Karpas-422 (cell line): ENCODE data around the gene CHN2. TPM values are rescaled to one million over a fixed set of nuclear protein-coding genes. Genes with fewer than 3 reads are reported as not detected.

Experiments
- DNase-seq: peaks from one replicate; pipeline ENCODE4 v3.0.0-alpha.2; 2015
- H2AFZ ChIP-seq: fragments of 200-600 bp; sonication (generic); 2 replicates; pipeline ENCODE4 v1.6.1; 2014; ENCODE audit warnings: antibody characterized with exemption, low read length, mixed read lengths
- H3K27ac ChIP-seq: fragments of 200-600 bp; sonication (generic); 2 replicates; pipeline ENCODE4 v1.5.1; 2014; ENCODE audit warnings: mild to moderate bottlenecking, low read length, moderate library complexity
- H3K27me3 ChIP-seq: fragments of 200-600 bp; sonication (generic); 2 replicates; pipeline ENCODE4 v1.6.1; 2014; ENCODE audit warnings: low read length, mixed read lengths
- H3K36me3 ChIP-seq: fragments of 200-600 bp; sonication (generic); 2 replicates; pipeline ENCODE4 v1.6.1; 2014; ENCODE audit warnings: low read length, mixed read lengths; ENCODE audit not compliant: insufficient read depth
- H3K4me1 ChIP-seq: fragments of 200-600 bp; sonication (generic); 2 replicates; pipeline ENCODE4 v1.6.1; 2014; ENCODE audit warnings: mild to moderate bottlenecking, low read length, mixed read lengths
- H3K4me2 ChIP-seq: fragments of 200-600 bp; sonication (generic); 2 replicates; pipeline ENCODE4 v1.6.1; 2014; ENCODE audit warnings: low read length, low read depth, mild to moderate bottlenecking; ENCODE audit not compliant: poor library complexity, severe bottlenecking
- H3K4me3 ChIP-seq: fragments of 200-600 bp; sonication (generic); 2 replicates; pipeline ENCODE4 v1.5.1; 2014; ENCODE audit warnings: mild to moderate bottlenecking, antibody characterized with exemption, low read length, mixed read lengths
- H3K79me2 ChIP-seq: fragments of 200-600 bp; sonication (generic); 2 replicates; pipeline ENCODE4 v1.6.1; 2014; ENCODE audit warnings: mild to moderate bottlenecking, low read length, mixed read lengths
- H3K9ac ChIP-seq: fragments of 200-600 bp; sonication (generic); 2 replicates; pipeline ENCODE4 v1.6.0; 2014; ENCODE audit warnings: low read length
- H3K9me2 ChIP-seq: fragments of 200-600 bp; sonication (generic), shearing (Covaris generic); replicated peaks from 2 replicates; pipeline ENCODE4 v1.6.0; 2014; ENCODE audit warnings: mild to moderate bottlenecking, low read length, moderate library complexity; ENCODE audit not compliant: insufficient read depth
- H3K9me3 ChIP-seq: fragments of 300-700, 200-600 bp; sonication (generic); 2 replicates; pipeline ENCODE4 v1.6.1; 2014; ENCODE audit warnings: low read length, mixed read lengths
- H4K20me1 ChIP-seq: fragments of 200-600 bp; sonication (generic); 2 replicates; pipeline ENCODE4 v1.6.1; 2014; ENCODE audit warnings: mild to moderate bottlenecking, antibody characterized with exemption, low read length, low read depth; ENCODE audit not compliant: insufficient read depth
- total RNA-seq: library from RNA; depleted of rRNA; stranded (reverse); fragments of >200 nt; shearing (Covaris generic); gene quantifications from 2 replicates; pipeline ENCODE4 v1.2.3, GENCODE V29; 2014; ENCODE audit warnings: low replicate concordance

The CHN2 gene
- total RNA-seq, 1 experiment from 2014 or later, result 9.1 TPM

DNA sequence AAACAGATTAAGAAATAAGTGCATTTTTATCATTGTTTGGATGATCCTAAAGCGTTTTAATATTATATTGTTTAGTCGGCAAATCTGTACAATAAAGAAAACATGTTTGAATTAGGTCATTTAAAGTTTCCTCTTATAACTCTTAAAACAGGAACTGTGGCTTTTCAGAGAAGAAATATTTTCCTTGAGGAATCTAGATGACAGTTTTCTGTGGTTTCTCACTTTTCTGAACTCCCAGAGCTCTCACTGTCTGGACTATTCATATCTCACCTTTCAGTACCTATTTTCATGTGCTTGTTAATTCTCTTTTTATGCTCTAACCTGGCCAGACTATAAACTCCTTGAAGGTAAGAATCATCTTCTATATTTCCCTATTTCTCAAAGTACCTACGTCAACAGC is 135.1 kb downstream of the CHN2 start:
- no peaks in the 10 kb centered on the region for H3K9me3 ChIP-seq

DNA sequence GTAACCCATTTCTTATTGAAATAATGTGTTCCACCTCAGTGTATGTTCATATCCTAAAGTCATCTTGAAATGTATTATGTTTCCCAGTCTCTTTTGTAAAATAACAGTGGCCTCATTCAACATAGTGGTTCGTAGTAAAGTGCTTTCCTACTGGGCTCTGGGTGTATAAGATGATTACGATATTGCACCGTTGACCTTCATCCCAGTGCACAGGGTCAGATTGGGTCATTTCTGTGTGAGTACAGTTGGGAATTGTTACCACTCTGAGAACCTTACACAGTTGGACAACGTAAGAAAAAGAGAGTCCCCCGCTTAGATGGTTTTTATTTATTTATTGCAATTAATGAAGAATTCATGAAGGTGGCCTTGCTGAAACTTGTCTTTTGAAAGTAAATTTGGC is 135.6 kb downstream of the CHN2 start:
- Histone ChIP-seq H2AFZ (no peak overlapping the region), H3K4me2 (no peak overlapping the region), H4K20me1 (no peaks in the 10 kb centered on the region), H3K4me3 (no peak overlapping the region), H3K36me3 (no peaks in the 10 kb centered on the region), H3K79me2 (no peaks in the 10 kb centered on the region), H3K9me2 (no peaks in the 10 kb centered on the region), H3K27me3 (no peaks in the 10 kb centered on the region), H3K9ac (no peak overlapping the region), H3K9me3 (no peaks in the 10 kb centered on the region), H3K27ac (no peak overlapping the region), H3K4me1 (peaks cover 42% of the 10 kb centered on the region)
- DNase-seq, result no peak

More for the DNA sequence above, 135.1 kb downstream of the CHN2 start:
- Histone ChIP-seq H3K27ac (no peak overlapping the region), H3K79me2 (no peaks in the 10 kb centered on the region), H3K27me3 (no peaks in the 10 kb centered on the region), H3K4me2 (no peak overlapping the region), H3K36me3 (no peaks in the 10 kb centered on the region), H3K9ac (no peak overlapping the region), H2AFZ (no peak overlapping the region), H4K20me1 (no peaks in the 10 kb centered on the region), H3K4me3 (no peak overlapping the region), H3K9me2 (no peaks in the 10 kb centered on the region), H3K4me1 (peaks cover 38% of the 10 kb centered on the region)
- no peak for DNase-seq

DNA sequence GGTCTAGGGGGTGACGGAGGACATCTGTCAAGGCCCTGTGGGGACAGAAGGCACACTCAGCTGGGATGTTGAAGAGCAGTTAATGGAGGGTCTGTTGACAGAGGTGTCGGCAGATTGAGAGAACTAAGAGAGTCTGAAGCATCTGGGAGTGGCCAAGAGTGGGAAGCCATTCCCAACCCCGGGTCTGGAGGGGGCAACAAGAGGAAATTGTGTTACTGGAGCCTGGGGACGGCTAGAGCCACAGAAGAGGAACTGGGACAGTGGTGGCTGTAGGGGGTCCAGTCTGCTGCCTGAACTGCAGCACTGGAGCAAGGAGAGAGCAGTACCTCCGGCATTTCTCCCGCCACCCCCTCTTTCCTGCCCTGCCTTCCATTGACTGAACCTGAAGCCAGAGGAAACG is 136.6 kb downstream of the CHN2 start:
- H3K79me2 ChIP-seq, result no peaks in the 10 kb centered on the region
- no peak overlapping the region for H3K9ac ChIP-seq
- H3K4me1 ChIP-seq, result peaks cover 49% of the 10 kb centered on the region
- no peaks in the 10 kb centered on the region for H3K36me3 ChIP-seq
- H3K4me2 ChIP-seq, result no peak overlapping the region
- H3K27ac ChIP-seq, result no peak overlapping the region
- H3K9me2 ChIP-seq, result no peaks in the 10 kb centered on the region
- no peaks in the 10 kb centered on the region for H3K9me3 ChIP-seq
- H2AFZ ChIP-seq, result no peak overlapping the region
- DNase-seq, result no peak
- H3K27me3 ChIP-seq, result no peaks in the 10 kb centered on the region
- no peaks in the 10 kb centered on the region for H4K20me1 ChIP-seq
- no peak overlapping the region for H3K4me3 ChIP-seq

DNA sequence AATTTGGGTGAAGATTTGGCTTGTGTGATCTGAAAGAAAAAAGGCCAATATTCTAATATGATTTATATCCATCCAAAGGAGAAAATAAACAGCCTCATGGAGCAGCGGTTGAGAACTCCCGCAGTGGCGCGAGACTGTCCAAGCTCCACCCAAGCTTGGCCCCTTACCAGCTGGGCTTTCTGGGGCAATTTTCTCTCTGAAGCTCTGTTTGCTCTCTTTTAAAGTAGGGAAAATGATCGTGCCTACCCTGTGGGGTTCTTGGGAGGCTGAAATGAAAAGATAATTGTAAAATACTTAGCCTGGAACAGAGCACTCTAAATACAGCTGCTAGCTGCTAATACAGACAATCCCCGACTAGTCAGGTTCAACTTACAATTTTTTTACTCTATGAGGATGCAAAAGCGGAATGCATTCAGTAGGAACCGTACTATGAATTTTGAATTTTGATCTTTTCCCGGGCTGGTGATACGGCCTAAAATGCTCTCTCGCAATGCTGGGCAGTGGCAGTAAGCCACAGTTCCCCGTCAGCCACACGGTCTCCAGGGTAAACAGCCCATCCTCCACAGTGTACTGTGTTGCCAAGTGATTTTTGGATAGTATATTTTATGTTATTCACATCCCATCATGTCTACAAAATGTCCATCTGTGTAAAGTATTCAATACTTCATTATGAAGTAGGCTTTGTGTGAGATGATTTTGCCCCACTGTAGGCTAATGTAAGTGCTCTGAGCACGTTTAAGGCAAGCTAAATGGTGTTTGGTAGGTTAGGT is 137.7 kb downstream of the CHN2 start:
- Histone ChIP-seq H4K20me1 (no peaks in the 10 kb centered on the region), H3K4me3 (no peak overlapping the region), H3K9ac (no peak overlapping the region), H3K36me3 (no peaks in the 10 kb centered on the region), H2AFZ (no peak overlapping the region), H3K27ac (no peak overlapping the region), H3K4me1 (peaks cover 51% of the 10 kb centered on the region), H3K4me2 (no peak overlapping the region), H3K79me2 (no peaks in the 10 kb centered on the region), H3K9me2 (no peaks in the 10 kb centered on the region), H3K9me3 (no peaks in the 10 kb centered on the region), H3K27me3 (no peaks in the 10 kb centered on the region)
- DNase-seq, result no peak

DNA sequence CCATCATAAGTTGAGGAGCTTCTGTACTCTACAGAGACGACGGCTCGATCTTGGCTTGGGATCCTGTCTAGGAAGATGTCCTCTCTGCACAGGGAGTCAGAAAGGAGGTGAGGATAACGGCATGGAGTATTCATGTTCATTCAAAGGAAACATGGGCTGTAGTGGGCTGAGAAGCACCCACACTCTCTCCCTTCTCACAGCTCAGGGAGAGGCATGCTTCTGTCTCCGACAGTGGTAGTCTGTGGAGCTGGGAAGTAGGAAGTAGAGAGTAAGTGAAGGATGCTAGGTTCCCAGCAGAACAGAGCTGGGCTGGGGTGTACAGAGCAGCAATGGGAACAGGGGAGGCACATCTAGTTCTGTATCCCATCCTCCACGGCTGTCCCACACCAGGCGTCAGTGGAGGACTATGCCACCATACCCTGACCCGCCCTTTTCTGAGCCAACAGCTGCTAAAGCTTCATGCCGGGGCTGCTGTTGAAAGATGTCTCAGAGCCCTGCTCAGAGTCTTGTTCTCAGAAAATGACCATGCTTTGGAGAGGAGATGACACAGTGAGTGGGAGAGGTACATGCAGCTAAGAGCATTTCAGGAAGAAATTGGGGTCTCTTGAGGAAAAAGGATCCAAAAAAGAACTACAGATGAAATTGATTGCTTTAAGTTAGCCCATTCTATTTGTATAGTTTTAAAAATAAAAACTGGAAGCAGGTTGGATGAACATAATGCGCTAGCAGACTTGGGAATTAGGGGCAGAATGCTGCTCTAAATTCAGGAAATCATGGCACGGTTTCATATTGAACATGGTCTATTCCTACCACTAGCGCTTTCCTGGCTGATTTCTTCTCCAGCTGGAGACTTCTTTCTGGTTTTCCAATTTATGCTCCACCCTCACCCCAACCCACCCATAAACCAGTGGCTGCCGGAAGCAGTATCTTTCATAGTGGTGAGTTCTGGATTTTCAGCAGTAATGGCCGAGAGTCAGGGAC is 138.6 kb downstream of the CHN2 start:
- no peaks in the 10 kb centered on the region for H4K20me1 ChIP-seq
- DNase-seq, result no peak
- H3K79me2 ChIP-seq, result no peaks in the 10 kb centered on the region
- peaks cover 48% of the 10 kb centered on the region for H3K4me1 ChIP-seq
- no peaks in the 10 kb centered on the region for H3K36me3 ChIP-seq
- H3K27ac ChIP-seq, result no peak overlapping the region
- H3K27me3 ChIP-seq, result no peaks in the 10 kb centered on the region
- H2AFZ ChIP-seq, result no peak overlapping the region
- H3K4me3 ChIP-seq, result no peak overlapping the region
- no peak overlapping the region for H3K4me2 ChIP-seq
- H3K9ac ChIP-seq, result no peak overlapping the region
- H3K9me2 ChIP-seq, result no peaks in the 10 kb centered on the region
- no peaks in the 10 kb centered on the region for H3K9me3 ChIP-seq

DNA sequence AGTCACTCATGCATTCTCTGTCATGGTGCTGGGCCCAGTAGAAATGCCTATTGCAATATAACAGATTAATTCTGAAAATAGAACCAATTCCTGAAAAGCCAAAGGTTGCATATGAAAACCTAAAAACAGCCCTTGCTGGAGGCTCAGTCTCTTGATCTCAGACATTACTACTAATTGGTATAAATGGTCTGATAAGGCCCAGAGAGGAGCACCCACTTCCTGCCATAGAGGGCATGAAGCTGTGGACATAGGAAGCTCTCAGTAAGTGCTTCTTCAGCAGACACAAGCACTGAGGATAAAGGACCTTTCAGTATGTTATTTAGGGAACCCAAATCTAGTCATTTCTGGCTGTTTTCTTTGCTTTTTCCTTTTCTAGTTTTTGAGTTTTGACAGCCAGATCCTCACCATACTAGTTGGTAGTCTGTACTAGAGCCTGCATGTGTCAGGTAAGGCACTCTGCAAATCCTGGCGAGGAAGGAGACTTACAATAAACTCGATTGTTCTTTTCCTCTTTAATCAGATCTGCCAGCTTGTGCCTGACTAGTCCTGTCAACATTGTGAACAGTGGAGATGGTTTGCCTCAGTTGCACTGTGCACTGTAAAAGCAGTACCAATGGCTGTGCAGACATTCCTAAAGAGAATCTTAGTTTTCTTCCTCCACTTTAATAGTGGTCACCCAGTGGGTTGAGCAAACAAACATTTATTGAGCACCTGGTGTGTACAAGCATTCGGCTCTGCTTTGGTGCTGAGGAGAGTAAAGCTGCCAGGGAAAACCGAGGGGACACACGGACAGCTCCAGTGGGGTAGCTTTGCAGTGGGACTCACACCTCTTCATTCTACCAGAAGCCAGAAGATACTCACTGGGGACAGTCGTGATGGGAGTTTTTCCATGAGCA is 140.9 kb downstream of the CHN2 start:
- H3K79me2 ChIP-seq, result no peaks in the 10 kb centered on the region
- peaks cover 30% of the 10 kb centered on the region for H3K4me1 ChIP-seq
- H3K9me2 ChIP-seq, result no peaks in the 10 kb centered on the region
- no peak overlapping the region for H3K4me3 ChIP-seq
- H3K36me3 ChIP-seq, result no peaks in the 10 kb centered on the region
- H3K9me3 ChIP-seq, result no peaks in the 10 kb centered on the region
- no peak overlapping the region for H2AFZ ChIP-seq
- no peaks in the 10 kb centered on the region for H4K20me1 ChIP-seq
- H3K9ac ChIP-seq, result no peak overlapping the region
- no peak overlapping the region for H3K27ac ChIP-seq
- H3K27me3 ChIP-seq, result no peaks in the 10 kb centered on the region
- no peak for DNase-seq
- H3K4me2 ChIP-seq, result no peak overlapping the region

DNA sequence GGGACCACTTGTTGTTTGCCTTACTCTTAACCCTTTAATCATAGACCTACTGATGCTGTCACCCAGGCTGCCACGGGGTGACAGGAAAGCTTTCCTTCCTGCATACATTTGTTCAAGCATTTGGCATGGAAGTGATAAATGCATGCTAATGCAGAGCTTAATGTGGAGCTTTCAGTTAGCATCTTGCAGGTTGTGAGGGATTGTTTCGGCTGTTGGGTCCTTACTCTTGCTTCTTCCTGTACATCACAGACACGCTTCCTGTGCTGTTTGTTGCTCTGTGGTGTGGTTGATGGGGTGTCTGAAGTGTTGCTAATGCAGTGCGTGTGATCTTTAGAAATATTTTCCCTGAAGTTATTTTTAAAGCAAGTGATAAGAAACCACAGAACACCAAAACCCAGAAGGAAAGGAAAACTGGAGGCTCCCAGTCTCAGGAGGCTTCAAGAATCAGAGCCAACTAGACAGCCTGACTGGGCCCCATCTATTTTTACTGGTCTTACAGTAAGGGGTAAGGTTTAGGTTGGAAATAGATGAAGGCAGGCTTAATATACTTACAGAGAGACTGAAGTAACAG is 143.1 kb downstream of the CHN2 start:
- H3K4me3 ChIP-seq, result no peak overlapping the region

More for the DNA sequence above, 143.1 kb downstream of the CHN2 start:
- Histone ChIP-seq H3K9me2 (no peaks in the 10 kb centered on the region), H3K79me2 (no peaks in the 10 kb centered on the region), H4K20me1 (no peaks in the 10 kb centered on the region), H3K9me3 (no peaks in the 10 kb centered on the region), H3K27me3 (no peaks in the 10 kb centered on the region), H2AFZ (no peak overlapping the region), H3K4me2 (no peak overlapping the region), H3K27ac (no peak overlapping the region), H3K4me1 (peaks cover 42% of the 10 kb centered on the region), H3K36me3 (no peaks in the 10 kb centered on the region), H3K9ac (no peak overlapping the region)
- no peak for DNase-seq
